Activated CD4-positive, alpha-beta T cell treated with anti-CD3 and anti-CD28 coated beads, Interleukin-2, Interleukin-6, amounts not matched to agents 100 ng/mL and 50 ng/mL, durations not matched to agents 16 hours and 8 hours (primary cell): Measurements from ENCODE around the gene KCNAB2.

Source experiments
- DNase-seq: peaks from one replicate; pipeline ENCODE4 v3.0.0-alpha.2; 2020

Gene KCNAB2

DNA sequence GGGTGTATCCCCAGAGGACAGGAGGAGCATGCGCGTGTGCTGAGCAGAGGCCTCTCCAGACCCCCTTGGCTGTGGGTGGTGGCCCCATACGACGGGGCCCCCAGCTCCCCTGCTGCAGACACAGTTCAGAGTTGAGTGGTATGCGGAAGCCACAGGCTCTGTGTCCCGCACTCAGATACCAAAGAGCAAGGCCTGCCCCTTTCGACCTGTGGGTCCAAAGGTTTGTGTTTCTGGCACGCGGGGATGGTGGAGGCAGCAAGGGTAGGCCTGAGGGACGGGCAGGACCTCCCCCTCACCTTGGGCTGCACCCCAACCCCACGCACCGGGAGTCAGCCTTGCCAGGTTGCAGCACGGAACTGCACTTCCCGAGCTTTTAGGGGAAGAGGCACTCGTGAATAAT is at the start of gene KCNAB2:
Gene KCNAB2 (plus strand): TSS at position 328 of the 400 bp plus-strand sequence. CDS start 5,649 bp downstream, outside the sequence.
- no peak for DNase-seq

DNA sequence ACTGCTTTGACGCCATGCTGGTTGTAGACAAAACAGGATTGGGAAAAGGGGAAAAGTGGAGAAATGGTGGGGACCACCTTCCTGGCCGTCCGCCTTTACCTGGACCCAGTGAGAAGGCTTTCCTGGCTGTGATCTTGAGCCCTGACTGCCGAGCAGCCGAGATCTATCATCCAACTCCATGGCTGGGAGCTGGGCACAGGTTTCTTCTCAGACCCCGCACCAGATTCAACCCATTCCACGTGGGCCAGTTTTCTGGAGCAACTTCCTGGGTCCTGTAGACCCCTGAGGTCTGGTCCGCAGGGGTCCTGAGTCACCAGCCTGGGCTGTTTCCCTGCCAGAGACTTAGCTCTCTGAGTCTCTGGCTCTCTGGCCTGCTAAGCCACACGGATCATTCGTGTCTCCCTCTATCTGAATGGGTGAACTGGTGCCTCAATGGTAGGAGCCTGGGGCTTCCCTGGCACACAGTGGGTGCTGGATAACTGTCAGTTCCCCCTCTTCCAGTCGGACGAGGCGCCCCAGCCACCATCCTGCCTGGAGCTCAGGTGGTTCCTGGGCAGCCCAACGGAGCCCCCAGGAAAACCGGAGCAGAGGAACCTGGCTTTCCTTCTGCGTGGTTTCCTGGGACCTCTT is 48.9 kb upstream of the KCNAB2 start:
- DNase-seq = no peak

DNA sequence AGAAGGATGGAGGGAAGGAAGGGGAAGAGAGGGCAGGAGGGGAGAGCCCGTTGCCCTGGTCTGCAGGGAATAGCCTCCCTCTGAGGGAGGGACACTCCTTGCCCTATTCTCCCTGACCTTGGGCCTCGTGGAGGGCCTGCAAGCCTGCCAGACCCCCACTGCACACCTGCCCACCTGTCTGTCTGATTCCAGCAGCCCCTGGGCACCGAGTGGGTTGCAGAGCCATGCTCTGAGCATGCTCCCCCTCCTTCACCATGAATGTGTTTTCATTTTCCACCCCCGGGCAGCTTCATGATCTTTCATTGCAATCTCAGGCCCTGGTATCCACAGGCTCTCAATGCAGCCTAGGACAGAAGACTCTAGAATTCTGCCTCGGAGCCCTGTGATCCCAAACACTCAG is 48.4 kb upstream of the KCNAB2 start:
- no peak for DNase-seq

DNA sequence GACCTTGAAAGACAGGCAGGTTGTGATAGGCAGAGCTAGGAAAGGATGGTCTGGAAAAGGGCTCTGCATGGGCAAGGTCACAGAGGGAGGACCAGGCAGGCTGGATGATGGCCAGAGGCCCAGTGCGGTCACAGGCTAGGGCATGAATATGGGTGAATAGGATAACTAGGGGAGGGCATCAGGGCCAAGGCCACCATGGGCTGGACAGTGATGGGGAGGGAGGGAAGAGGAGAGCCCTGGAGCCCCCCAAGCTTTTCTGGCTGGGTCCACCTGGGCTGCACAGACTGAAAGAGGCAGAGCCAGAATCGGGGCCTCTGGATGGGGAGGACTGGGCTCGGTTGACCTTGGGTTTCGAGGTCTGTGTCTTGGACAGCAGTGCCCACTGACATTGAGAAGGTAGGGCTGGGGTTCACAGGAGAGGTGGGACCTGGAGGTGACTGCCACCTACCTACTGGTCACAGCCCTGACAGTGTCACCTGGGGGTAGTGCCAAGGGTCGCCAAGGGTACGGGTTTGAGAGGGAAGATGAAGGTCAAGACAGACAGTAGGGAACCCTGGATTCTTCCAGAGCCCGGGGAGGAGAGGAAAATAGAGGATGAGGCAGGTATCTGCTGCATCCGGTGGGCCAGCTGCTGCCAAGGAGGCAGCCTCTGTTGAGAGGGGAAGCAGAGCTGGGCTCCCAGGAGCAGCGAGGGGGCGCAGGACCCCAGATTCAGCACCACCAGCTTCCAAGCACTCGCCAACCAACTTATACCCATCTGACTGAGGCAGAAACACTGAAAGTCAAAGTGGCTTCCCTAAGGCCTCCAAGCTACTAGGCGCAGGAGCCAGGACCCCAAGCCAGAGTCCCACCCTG is 47.4 kb upstream of the KCNAB2 start:
- DNase-seq = no peak

DNA sequence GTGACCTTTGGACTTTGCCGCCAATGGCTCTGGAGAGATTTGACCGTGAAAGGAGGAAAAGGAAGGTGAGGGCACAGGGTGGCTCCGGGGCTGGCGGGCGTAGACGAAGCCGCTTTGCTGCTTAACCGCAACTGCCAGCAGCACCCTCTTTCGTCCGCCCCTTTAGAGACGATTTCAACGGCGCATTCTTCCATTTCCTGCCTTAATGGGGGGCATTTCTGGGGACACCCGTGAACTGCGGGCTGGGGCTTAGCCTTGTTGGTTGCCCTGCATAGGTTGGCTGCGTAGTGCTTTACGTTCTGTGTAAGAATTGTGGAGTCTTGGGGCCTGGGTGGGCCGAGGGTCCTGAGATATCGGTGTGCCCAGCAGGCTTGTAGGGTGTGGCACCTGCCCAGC is 46.8 kb upstream of the KCNAB2 start:
- no peak for DNase-seq

DNA sequence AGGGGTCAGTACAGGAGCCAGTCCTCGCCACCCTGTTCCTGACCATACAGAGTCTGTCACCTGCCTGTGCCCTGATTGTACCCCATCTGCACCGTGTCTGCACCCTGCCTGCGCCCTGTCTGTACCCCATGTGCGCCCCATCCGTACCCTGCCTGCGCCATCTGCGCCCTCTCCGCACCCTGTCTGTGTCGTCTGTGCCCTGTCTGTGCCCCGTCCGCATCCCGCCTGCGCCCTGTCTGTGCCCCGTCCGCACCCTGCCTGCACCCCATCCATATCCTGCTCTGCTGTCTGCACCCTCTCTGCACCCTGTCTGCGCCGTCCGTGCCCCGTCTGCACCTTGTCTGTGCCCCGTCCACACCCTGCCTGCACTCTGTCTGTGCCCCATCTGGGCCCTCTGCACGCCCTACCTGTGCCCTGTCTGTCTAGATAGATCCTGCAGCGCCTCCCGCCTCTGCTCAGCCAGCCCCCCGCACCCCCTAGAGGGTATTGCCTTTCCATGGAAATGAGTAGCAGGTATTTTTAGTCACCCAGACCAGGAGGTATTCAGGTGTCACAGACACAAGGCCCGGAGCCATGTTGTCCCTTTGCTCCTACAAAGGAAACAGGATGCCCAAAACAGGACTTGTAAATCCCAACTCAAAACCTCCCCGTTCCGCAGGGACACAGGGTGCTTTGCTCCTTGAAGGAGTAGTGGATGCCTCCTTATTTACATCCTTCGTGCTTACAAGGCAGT is 45.8 kb upstream of the KCNAB2 start:
- no peak for DNase-seq

DNA sequence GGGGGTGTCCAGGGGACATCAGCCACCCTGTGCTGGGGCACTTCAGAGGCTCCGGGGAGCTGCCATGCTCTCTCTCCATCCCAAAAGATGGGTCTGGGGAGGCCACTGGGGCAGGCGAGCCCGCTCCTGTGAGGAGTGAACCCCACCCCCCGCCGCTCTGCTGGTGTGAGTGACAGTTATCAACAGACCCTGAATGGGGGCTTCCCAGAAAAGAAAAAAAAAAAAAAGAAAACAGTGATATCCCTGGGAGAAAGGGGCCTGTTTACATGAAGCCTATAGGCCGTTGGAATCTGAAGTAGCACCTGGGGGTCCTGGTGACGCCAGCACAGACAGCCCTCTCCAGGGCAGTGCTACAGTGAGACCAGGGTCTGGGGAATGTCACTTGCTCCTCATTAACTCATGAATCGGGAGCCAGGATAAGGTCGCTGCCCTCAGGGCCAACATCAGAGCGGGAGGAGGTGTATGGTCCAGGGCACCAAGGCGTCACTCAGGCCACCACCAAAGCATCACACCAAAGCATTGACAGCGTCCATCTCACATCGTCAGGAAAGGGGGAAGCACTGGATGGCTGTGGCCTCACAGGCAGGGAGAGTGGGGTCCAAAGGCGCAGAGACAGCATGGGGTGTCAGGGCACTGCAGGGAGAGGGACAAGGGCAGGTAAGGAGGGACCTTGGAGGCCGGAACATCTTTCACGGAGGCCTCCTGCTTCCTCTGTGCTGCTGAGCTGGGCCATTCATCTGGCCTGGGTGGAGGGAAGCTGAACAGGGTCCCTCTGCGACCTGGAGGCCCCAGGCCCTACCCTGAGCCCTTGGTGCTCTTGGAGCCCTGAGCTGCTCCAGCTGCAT is 45.0 kb upstream of the KCNAB2 start:
- DNase-seq = no peak

DNA sequence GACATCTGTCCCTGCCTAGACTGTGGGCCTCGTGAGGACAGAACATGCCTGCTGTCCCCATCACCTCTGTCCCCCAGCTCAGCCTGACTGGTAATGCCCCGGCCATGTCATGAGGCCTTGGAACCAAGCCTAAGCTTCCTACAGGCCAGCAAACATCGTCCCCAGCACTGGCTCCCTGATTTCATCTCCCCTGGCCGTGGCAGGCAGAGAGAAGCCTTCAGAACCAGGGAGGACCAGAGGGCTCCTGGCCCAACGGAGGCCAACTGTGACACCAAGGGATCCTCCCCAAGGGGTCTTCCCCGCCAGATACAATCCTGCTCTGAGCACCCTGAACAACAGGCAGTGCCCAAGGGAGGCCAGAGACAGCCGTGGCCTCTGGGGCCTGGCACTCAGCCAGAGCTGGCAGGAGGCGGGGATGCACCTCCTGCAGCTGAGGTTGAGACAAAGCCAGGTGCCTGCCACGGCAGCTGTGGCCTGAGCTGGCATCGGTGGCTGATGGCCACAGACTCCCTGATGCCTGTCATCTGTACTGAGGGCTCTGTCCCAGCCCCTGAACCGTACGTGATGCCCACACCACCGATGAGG is 43.6 kb upstream of the KCNAB2 start:
- DNase-seq = no peak

DNA sequence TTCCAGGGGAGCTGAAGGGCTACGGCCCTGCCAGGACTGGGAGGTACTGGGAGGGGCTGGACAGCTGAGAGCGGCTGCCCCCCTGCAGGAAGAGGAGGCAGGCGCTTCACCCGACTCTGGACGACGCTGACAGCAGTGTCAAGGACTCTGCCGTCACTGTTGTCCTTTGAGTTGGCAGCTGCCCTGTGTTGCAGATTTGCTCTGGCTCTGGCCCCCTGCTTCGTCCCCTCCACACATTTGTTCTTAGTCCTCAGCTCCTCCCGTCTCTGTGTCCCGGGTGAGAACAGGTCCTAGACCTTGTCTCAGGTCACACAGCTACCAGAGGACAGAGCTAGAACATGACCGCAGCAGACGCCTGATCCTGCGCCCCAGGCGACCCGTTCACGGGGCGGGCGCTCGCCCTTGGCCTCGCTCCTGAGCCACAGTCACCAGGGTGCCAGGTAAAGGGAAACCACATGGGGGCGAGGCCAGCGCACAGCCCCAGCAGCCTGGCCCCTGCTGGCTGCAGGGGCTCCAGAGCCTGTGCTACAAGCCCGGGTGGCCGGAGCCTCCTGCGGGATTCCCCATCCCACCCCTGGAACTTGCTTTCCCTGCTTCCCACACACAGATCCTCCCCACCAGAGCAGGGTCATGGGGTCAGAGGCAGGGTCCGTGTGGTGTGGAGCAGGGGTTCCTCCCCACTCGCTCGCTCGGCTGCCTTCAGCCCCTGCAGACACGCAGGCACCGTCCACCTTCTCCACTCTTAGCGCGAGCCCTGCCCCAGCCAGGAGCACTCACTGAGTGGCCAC is 42.8 kb upstream of the KCNAB2 start:
- no peak for DNase-seq

DNA sequence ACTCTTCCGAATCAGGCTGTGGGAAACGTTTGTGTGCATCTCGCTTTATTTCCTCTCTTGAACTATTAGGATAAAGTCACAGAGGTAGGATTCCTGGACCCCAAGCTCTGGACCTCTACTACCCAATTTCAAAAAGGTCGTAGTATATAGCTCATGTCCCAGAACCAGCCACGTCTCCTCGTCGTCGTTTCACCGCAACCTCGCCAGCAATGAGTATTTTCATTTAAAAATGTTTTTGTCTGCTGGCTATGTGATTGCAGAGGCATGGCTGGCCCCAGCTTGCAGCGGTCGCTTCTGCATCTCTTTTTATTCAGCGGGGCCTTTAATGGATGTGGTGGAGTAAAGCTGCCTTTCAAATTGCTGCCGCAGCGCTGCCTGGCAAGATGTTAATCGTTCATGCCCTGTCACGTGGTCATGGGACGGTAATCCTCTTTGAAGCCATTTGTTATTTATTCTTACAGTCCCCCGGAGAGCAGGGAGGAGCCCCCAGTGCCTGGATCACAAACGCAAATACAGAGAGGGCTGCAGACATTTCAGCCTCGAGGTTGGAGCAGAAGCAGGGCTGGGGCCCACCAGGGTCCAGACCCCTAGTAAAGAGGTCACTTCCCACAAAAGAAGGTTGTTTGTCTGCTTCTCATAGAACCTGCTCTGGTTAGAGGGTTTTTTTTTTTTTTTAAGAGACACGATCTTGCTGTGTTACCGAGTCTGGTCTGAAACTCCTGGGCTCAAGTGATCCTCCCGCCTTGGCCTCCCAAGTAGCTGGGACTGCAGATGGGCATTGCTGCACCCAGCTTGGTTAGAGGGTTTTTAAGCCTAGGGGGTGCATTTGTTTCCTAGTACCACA is 41.9 kb upstream of the KCNAB2 start:
- no peak for DNase-seq

DNA sequence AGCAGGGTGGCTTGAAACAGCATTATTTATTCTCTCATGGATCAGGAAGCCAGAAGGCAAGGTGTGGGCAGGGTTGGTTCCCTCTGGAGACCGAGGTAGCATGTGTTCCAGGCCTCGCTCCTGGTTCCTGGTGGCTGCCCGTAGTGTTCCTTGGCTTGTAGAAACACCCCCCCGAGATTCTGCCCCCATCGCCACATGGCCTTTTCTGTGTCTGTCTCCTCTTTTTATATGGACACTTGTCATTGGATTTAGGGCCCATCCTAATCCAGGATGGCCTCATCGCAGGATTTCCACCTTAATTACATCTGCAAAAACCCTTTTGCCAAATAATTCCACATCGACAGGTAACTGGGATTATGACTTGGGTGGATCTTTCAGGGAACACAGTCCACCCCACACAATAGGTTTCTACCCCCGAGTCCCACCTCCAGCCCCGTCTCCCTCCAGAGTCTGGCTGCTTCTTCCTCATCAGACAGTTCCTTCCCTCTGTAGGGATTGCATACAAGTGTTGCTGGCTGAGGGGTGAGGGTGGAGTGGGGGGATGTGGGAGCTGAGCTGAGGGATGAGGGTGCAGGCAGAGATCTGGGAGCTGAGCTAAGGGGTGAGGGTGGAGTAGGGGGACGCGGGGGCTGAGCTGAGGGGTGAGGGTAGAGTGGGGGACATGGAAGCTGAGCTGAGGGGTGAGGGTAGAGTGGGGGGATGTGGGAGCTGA is 41.1 kb upstream of the KCNAB2 start:
- DNase-seq = no peak

DNA sequence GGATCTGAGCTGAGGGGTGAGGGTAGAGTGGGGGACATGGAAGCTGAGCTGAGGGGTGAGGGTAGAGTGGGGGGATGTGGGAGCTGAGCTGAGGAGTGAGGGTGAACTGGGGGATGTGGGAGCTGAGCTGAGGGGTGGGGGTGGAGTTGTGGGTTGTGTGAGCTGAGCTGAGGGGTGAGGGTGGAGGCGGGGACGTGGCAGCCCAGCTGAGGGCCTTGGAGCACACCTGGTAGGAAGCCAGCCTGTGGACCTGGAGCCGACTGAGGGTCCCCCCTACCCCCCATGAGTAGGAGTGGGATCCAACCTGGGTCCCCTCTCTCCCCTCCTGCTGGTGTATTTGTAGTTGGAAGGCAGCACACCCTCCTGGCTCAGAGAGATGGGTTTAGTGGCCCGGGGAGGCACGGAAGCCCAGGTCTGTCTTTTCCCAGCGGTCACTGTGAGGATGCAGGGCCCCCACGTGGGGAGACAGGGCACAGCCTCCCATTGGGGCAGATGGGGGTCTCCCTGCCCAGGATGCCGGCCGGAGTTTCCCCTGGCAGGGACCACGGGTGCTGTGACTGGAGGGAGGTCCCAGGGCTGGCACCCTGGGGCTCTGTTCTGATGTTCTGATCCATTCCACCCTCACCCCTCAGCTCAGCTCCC is 40.3 kb upstream of the KCNAB2 start:
- DNase-seq = no peak

DNA sequence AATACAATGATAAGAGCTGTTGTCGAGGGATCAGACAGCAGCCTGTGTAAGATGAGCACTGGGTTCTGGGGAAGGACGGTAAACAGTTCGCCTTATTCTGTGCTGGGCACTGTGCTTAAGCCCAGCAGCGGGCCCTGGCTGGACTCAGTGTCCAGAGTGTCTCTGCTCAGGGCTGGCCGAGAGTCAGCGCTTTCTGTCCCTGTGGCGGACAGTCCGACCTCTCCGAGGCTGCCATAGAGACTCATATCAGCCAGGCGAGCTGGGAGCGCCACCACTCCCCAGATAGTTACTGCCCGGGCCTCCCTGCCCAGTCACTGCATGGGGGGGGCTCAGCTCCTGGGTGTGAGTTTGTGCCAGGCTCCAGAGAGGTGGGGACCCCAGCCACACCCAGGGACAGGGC is 38.8 kb upstream of the KCNAB2 start:
- no peak for DNase-seq

DNA sequence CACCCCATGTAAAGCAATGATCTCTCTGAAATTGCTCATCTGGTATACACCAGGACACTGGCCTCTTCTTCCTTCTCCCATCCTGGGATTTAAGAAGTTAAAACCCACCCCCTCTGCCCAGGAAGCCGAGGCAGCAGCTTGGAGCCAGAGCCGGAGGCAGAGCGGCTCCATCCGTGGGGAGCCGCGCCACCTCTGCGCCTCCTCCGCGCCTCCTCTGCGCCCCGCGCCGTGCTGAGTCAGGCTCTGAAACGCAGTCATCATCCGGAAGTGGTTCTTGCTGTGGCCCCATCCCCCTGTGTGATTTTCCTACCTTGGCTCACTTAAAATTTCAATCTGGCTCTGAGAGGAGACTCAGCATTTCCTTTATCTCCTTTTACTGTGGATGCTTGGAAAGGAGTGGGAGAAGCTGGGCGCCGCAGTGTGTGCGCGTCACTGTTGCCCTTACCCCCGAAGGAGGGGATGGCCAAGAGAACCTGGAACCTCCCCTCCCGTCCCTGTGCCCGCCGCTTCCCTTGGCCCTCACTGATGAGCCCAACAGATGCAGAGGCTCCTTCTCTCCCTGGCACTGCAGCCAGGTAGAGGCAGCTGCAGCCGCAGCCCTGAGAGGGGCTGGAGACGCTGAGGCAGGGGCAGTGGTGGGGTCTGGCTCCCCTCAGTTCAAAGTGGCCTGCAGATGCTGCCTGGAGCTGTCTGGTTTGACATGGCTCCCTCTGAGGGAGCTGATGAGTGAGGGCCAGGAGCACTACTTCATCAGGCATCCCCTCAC is 38.2 kb upstream of the KCNAB2 start:
- DNase-seq = no peak

DNA sequence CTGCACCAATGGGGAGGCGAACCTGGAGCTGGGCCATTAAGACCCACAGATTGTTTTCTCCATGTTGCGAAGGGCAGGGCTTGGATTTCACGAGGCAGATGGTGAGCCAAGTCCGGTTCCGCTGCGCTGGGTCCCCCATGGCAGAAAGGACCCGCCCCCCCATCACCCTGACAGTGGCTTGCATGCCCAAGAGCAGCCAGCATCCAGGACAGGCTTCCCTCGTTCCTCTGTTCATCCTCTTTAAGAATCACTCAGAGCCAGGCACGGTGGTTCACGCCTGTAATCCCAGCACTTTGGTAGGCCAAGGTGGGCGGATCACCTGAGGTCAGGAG is 37.6 kb upstream of the KCNAB2 start:
- no peak for DNase-seq

DNA sequence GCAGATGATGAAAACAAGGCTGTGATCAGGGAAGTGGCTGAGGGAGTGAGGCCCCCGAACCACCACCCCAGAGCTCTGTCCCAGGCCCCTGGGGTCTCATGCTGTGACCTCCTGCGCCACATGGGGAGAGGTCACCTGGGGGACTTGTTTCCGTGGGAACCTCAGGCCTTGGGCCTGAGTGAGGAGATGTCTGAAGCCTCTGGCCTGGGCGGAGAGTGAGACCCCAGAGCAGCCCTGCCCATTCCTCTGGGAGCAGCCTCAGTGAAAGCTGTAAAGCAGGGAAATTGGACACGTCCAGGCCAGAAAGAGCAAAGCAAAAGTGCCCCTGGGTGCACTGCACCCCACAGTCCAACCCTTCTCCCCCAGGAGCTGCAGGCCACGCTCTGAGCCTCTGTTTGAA is 37.0 kb upstream of the KCNAB2 start:
- DNase-seq = no peak

DNA sequence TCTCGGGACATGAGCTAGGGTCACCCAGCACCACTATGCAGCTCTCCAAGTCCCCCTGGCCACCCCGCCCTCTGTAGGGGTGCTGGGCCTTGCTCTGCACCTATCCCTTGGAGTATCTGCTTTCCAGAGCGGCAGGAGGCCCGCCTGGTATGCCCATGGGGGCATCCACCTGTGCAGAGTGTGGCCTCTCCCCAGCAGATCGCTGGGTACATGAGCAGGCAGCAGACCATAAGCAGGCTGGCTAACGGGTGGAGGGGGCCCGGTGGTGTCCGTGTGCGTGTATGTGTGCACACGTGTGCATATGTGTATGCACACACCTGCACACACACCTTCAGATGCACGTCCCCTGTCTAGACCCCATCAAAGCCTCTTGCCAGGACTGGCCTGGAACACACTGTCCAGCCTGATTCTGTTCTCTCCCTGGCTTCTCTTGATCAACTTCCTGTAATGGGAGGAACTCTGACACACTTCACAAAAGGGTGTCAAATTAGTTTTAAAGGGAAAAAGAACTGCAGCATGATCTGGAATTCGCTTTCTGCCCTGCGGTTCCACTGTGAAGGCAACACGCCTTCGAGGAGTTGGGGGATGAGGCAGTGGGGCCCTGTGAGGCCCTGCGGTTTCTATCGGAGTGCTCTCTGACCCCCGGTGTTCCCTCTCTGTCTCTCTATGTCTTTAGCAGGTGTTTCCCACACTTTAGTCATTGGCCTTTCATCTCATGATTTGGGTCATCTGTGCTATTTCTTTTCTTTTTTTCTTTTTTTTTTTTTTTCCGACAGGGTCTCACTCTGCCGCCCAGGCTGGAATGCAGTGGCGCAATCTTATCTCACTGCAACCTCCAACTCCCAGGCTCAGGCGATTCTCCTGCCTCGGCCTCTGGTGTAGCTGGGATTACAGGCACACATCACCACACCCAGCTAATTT is 36.3 kb upstream of the KCNAB2 start:
- no peak for DNase-seq

DNA sequence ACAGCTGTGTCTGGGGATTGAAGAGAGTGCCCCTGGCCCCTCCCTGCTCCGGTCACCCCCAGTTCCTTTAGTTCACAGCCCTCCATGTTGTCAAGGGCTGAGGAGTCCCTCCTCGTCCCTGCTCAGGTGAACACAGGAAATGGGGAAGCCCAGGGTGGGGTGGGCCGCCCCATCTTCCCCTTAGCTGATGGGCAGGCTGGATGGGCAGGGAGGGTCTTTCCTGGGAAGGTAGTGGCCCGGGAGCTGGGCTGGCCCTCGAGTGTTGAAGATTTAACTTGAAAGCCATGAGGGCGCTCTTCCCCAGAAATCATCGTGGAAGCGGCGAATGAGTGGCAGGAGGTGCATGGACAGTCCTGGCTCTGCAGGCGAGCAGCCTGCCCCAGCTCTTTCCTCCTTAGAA is 35.1 kb upstream of the KCNAB2 start:
- DNase-seq = no peak
